Measurements from ENCODE around the gene KIF16B.

KIF16B gene

DNA sequence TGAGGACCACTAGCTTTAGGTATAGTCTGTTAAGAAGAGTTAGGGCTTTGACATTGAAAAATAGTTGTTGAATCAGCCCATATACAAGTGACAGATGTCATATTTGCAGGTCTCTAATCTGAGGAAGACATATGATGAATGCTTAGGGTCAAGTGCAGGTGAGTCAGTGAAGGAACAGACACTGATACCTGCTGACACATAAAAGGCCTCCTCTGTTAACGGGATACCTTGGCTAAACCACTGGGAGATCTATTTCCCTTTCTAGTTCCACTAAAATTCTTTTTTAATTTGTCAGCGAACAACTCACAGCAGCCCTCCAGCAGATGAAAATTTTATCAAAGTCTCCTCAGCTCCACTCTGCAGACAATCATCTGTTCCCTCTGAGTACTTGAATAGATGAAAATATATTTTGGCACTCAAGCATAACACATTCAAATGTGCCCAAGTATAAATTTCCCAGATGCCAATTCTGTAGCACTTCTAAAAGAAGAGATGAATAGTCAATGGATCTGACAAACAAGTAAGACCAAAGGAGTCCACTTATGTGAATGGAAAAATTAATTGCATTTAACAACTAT is 154.0 kb downstream of the KIF16B start:
- Histone ChIP-seq H3K4me3 (ENCODE audit: low read depth in 1 of 2, low read length in 2 of 2) (no peak overlapping the region), H3K9me3 (ENCODE audit: insufficient read depth, low read length, severe bottlenecking) (no peaks in the 10 kb centered on the region), H3K27me3 (ENCODE audit: insufficient read depth, low read length, poor library complexity) (no peaks in the 10 kb centered on the region), H3K27ac (ENCODE audit: low read length) (no peak overlapping the region), H3K4me1 (ENCODE audit: insufficient read depth, low read length) (no peaks in the 10 kb centered on the region), H3K79me2 (ENCODE audit: insufficient read depth, low read length) (no peaks in the 10 kb centered on the region), H3K36me3 (ENCODE audit: insufficient read depth, low read length) (no peaks in the 10 kb centered on the region), H4K20me1 (ENCODE audit: insufficient read depth, low read length) (no peaks in the 10 kb centered on the region), H2AFZ (ENCODE audit: low read depth, low read length) (no peak overlapping the region), H3K9ac (ENCODE audit: low read depth, low read length) (no peak overlapping the region), H3K4me2 (ENCODE audit: insufficient read depth, low read length) (no peak overlapping the region)
- no peak for ATAC-seq (ENCODE audit: insufficient read depth, low read depth)
- TF ChIP-seq EZH2 (IDR thresholded peaks at IDR 0.05; ENCODE audit: borderline replicate concordance, low read depth, low read length, severe bottlenecking): no peak
- TF ChIP-seq, protein P1, sequence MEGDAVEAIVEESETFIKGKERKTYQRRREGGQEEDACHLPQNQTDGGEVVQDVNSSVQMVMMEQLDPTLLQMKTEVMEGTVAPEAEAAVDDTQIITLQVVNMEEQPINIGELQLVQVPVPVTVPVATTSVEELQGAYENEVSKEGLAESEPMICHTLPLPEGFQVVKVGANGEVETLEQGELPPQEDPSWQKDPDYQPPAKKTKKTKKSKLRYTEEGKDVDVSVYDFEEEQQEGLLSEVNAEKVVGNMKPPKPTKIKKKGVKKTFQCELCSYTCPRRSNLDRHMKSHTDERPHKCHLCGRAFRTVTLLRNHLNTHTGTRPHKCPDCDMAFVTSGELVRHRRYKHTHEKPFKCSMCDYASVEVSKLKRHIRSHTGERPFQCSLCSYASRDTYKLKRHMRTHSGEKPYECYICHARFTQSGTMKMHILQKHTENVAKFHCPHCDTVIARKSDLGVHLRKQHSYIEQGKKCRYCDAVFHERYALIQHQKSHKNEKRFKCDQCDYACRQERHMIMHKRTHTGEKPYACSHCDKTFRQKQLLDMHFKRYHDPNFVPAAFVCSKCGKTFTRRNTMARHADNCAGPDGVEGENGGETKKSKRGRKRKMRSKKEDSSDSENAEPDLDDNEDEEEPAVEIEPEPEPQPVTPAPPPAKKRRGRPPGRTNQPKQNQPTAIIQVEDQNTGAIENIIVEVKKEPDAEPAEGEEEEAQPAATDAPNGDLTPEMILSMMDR (IDR thresholded peaks at IDR 0.05; ENCODE audit: borderline replicate concordance, extremely low read depth, low read length, poor library complexity, severe bottlenecking): no peak
- DNase-seq: no peak

DNA sequence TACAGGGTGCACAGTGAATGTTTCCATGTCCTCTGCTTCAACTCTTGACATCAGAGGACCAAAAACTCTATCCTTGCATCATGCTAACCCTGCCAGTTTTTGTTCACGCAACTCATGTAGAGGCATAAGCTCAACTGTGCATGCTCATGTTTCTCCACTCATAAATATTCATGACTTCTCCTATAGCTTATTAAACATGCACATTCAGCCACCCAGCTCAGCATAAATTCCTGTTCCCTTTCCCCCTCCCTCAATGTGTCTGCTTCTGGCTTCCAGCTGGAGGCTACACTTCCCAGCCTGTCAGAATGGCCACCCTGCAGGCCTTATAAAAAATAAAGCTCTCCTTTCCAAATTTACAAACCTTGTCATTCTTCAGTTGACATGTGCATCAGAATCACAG is 154.6 kb downstream of the KIF16B start:
- ATAC-seq (ENCODE audit: insufficient read depth, low read depth) (no peak), DNase-seq (no peak)
- Histone ChIP-seq H3K27me3 (ENCODE audit: insufficient read depth, low read length, poor library complexity) (no peaks in the 10 kb centered on the region), H3K4me2 (ENCODE audit: insufficient read depth, low read length) (no peak overlapping the region), H3K9ac (ENCODE audit: low read depth, low read length) (no peak overlapping the region), H3K9me3 (ENCODE audit: insufficient read depth, low read length, severe bottlenecking) (no peaks in the 10 kb centered on the region), H3K27ac (ENCODE audit: low read length) (no peak overlapping the region), H3K79me2 (ENCODE audit: insufficient read depth, low read length) (no peaks in the 10 kb centered on the region), H2AFZ (ENCODE audit: low read depth, low read length) (no peak overlapping the region), H3K4me3 (ENCODE audit: low read depth in 1 of 2, low read length in 2 of 2) (no peak overlapping the region), H3K4me1 (ENCODE audit: insufficient read depth, low read length) (no peaks in the 10 kb centered on the region), H3K36me3 (ENCODE audit: insufficient read depth, low read length) (no peaks in the 10 kb centered on the region), H4K20me1 (ENCODE audit: insufficient read depth, low read length) (no peaks in the 10 kb centered on the region)
- TF ChIP-seq EZH2 (IDR thresholded peaks at IDR 0.05; ENCODE audit: borderline replicate concordance, low read depth, low read length, severe bottlenecking): no peak
- TF ChIP-seq, protein P1 (IDR thresholded peaks at IDR 0.05; ENCODE audit: borderline replicate concordance, extremely low read depth, low read length, poor library complexity, severe bottlenecking): no peak

DNA sequence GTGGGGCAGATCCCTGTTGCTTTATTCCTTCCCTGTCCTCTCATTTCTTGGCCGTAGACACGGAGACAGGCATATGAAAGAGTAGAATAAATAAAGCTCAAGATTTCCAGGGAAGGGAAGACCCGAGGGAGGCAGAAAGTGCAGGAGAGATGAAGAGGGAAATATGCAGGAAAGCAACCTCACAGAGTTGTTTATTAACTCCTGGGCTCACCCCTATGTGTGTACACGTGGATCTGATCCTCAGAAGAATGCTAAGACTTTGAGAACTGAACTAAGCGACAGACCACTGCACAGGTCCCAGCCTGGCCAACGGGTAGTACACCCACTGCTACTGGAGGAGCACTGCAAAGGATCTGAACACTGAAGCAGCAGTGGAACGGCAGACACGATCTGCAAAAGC is 156.2 kb downstream of the KIF16B start:
- Histone ChIP-seq H3K9ac (ENCODE audit: low read depth, low read length) (no peak overlapping the region), H3K27ac (ENCODE audit: low read length) (no peak overlapping the region), H3K27me3 (ENCODE audit: insufficient read depth, low read length, poor library complexity) (no peaks in the 10 kb centered on the region), H3K79me2 (ENCODE audit: insufficient read depth, low read length) (no peaks in the 10 kb centered on the region), H3K4me1 (ENCODE audit: insufficient read depth, low read length) (no peaks in the 10 kb centered on the region), H3K36me3 (ENCODE audit: insufficient read depth, low read length) (no peaks in the 10 kb centered on the region), H3K4me3 (ENCODE audit: low read depth in 1 of 2, low read length in 2 of 2) (no peak overlapping the region), H3K9me3 (ENCODE audit: insufficient read depth, low read length, severe bottlenecking) (no peaks in the 10 kb centered on the region), H3K4me2 (ENCODE audit: insufficient read depth, low read length) (no peak overlapping the region), H2AFZ (ENCODE audit: low read depth, low read length) (no peak overlapping the region), H4K20me1 (ENCODE audit: insufficient read depth, low read length) (no peaks in the 10 kb centered on the region)
- ATAC-seq (ENCODE audit: insufficient read depth, low read depth): no peak
- DNase-seq: no peak
- TF ChIP-seq EZH2 (IDR thresholded peaks at IDR 0.05; ENCODE audit: borderline replicate concordance, low read depth, low read length, severe bottlenecking): no peak
- TF ChIP-seq, protein P1 (IDR thresholded peaks at IDR 0.05; ENCODE audit: borderline replicate concordance, extremely low read depth, low read length, poor library complexity, severe bottlenecking): no peak

All from DND-41 (cell line).